GM12878 (cell line): ENCODE data around the gene COPG2. TPM values are rescaled to one million over a fixed set of nuclear protein-coding genes. Genes with fewer than 3 reads are reported as not detected.
"Not testable (repeated sequence)": the region's sequence is repeated elsewhere in the genome, so short reads cannot be mapped to it uniquely, and the experiment has no call there.

Experiments used
- ATAC-seq: fragments of 200-7000 bp; cut with Tn5 transposase; 3 replicates; pipeline ENCODE4 v1.9.1; 2020; ENCODE audit warnings: mild to moderate bottlenecking, moderate library complexity
- BruUV-seq: library from RNA; stranded (reverse); fragments of 400-500 nt; replicated peaks from 2 replicates; lab custom pipeline; 2021; lab: Mats Ljungman, UMichigan
- CTCF ChIA-PET: fragments of 300-600 bp; sonication (Branson Sonifier 250); formaldehyde crosslinking; extraction: SDS; loops from one replicate; lab custom pipeline; 2021; ENCODE audit warnings: inconsistent platforms; lab: Yijun Ruan, JAX
- POLR2A ChIA-PET: fragments of 350-600 bp; formaldehyde crosslinking; extraction: SDS; loops from one replicate; lab custom pipeline; 2021; ENCODE audit warnings: inconsistent platforms; lab: Charles Lee
- RAD21 ChIA-PET: fragments of 300-600 bp; sonication (Branson Sonifier 250); formaldehyde crosslinking; loops from one replicate; lab custom pipeline; 2023; ENCODE audit warnings: antibody characterized with exemption; ENCODE audit not compliant: unreplicated experiment; lab: Charles Lee
- SMC1A ChIA-PET: fragments of 300-600 bp; sonication (Branson Sonifier 250); formaldehyde crosslinking; loops from one replicate; lab custom pipeline; 2023; ENCODE audit not compliant: unreplicated experiment, uncharacterized antibody; lab: Charles Lee
- DNase-seq: peaks from one replicate; pipeline ENCODE4 v3.0.0-alpha.2; 2011; ENCODE audit warnings: low read depth, low spot score
- FAIRE-seq: peaks from 3 replicates; lab custom pipeline; 2011; peaks lifted over from hg19 to GRCh38; lab: Jason Lieb, UNC
- H2AFZ ChIP-seq: 2 replicates; pipeline ENCODE4 v1.6.0; 2011; ENCODE audit warnings: low read depth, low read length, control low read depth; ENCODE audit not compliant: control insufficient read depth
- H3K27ac ChIP-seq: 2 replicates; pipeline ENCODE4 v1.5.1; 2011; ENCODE audit warnings: control low read depth; ENCODE audit not compliant: control insufficient read depth, insufficient read depth
- H3K27me3 ChIP-seq, 2 experiments: replicated peaks in 1 of 2; 2 replicates each; pipeline versions ENCODE4 v1.6.0 to v1.6.1; 2011; ENCODE audit warnings: low read length in 1 of 2; ENCODE audit not compliant: control insufficient read depth in 2 of 2, insufficient read depth in 2 of 2
- H3K36me3 ChIP-seq, 2 experiments: 2 replicates each; pipeline ENCODE4 v1.5.1; 2011; ENCODE audit warnings: low read length in 1 of 2; ENCODE audit not compliant: control insufficient read depth in 2 of 2, insufficient read depth in 2 of 2
- H3K4me1 ChIP-seq: 2 replicates; pipeline ENCODE4 v1.6.1; 2011; ENCODE audit warnings: mild to moderate bottlenecking, low read length, moderate library complexity, mixed read lengths; ENCODE audit not compliant: control insufficient read depth, insufficient read depth
- H3K4me2 ChIP-seq: 2 replicates; pipeline ENCODE4 v1.6.0; 2011; ENCODE audit warnings: control low read depth; ENCODE audit not compliant: control insufficient read depth, insufficient read depth
- H3K4me3 ChIP-seq: fragments of 200-600 bp; sonication (generic); 2 replicates; pipeline ENCODE4 v1.5.1; 2016
- H3K79me2 ChIP-seq: 2 replicates; pipeline ENCODE4 v1.6.0; 2011; ENCODE audit warnings: low read length; ENCODE audit not compliant: control insufficient read depth, insufficient read depth
- H3K9ac ChIP-seq: 2 replicates; pipeline ENCODE4 v1.8.0; 2011; ENCODE audit warnings: low read length, control low read depth, mixed read lengths; ENCODE audit not compliant: control insufficient read depth, insufficient read depth
- H3K9me3 ChIP-seq: replicated peaks from 3 replicates; pipeline ENCODE4 v1.5.1; 2011; ENCODE audit warnings: mild to moderate bottlenecking, low read length; ENCODE audit not compliant: control insufficient read depth, insufficient read depth
- H4K20me1 ChIP-seq: 2 replicates; pipeline ENCODE4 v1.6.0; 2011; ENCODE audit not compliant: control insufficient read depth, insufficient read depth
- BCLAF1 ChIP-seq: fragments of 450-650 bp; IDR thresholded peaks from 2 replicates; pipeline ENCODE4 v1.6.1; 2017; ENCODE audit warnings: antibody characterized with exemption, mild to moderate bottlenecking, moderate library complexity
- KAT2A ChIP-seq: conservative IDR thresholded peaks from 2 replicates; pipeline ENCODE4 v1.6.1; 2011; ENCODE audit warnings: low read depth, low read length; ENCODE audit not compliant: control insufficient read depth
- KDM1A ChIP-seq: fragments of 200-600 bp; sonication (generic); IDR thresholded peaks from 2 replicates; pipeline ENCODE4 v1.6.1; 2016; ENCODE audit warnings: borderline replicate concordance
- MXI1 ChIP-seq: fragments of 150-350 bp; IDR thresholded peaks from 2 replicates; pipeline ENCODE4 v1.6.1; 2011; ENCODE audit warnings: low read depth, mild to moderate bottlenecking, inconsistent platforms, low read length, improper control_type of control experiment
- PAX5 ChIP-seq: IDR thresholded peaks from 2 replicates; pipeline ENCODE4 v1.6.1; 2011; ENCODE audit warnings: low read depth, low read length, borderline replicate concordance
- RCOR1 ChIP-seq: conservative IDR thresholded peaks from 2 replicates; pipeline ENCODE4 v1.6.1; 2012; ENCODE audit warnings: low read depth, low read length, improper control_type of control experiment
- SP1 ChIP-seq: IDR thresholded peaks from one replicate; pipeline ENCODE4 v1.6.1; 2011; ENCODE audit warnings: low read depth, low read length
- ZBED1 ChIP-seq: IDR thresholded peaks from 2 replicates; pipeline ENCODE4 v1.6.1; 2016; ENCODE audit warnings: borderline replicate concordance
- WGBS: methylation state at CpG from one replicate; pipeline ENCODE4 v1.1.6; 2016; ENCODE audit warnings: low lambda C conversion rate; ENCODE audit not compliant: insufficient replicate concordance, insufficient coverage; ENCODE audit errors: missing lambda C conversion rate; 5-methylcytosine and 5-hydroxymethylcytosine counted together
- in situ Hi-C: fragments of 300-500 bp; cut with MboI; formaldehyde crosslinking; loops from 9 replicates; pipeline ENCODE4 v1.14.3; 2018; ENCODE audit warnings: mixed read lengths
- intact Hi-C: fragments of 100-400 bp; cut with micrococcal nuclease; formaldehyde crosslinking; loops from one replicate; pipeline ENCODE4 v1.14.2; 2022; ENCODE audit not compliant: unreplicated experiment
- polyA plus RNA-seq, 11 experiments: library from polyadenylated mRNA; depleted of rRNA in 4 of 11; unstranded in 6 of 11; stranded (reverse) in 5 of 11; fragments of >200 nt; fragmentation: Nextera tagmentation in 4 of 11; fragmentation: Illumina TruSeq in 1 of 11; extraction: Ambion mirVana in 4 of 11; extraction: Trizol in 1 of 11; gene quantifications; 1 replicate in 1 of 11; 2 replicates in 10 of 11; pipeline versions ENCODE4 v1.2.1 to v1.2.3, GENCODE V29; 2011 to 2016; ENCODE audit warnings: inconsistent platforms in 2 of 11, missing spikeins in 2 of 11, low read depth in 1 of 11
- total RNA-seq, 4 experiments: library from RNA; depleted of rRNA in 3 of 4; stranded (reverse); fragments of >200 nt in 3 of 4; fragmentation: Illumina TruSeq in 1 of 4; extraction: Trizol in 1 of 4; gene quantifications; 2 replicates each; pipeline versions ENCODE4 v1.2.1 to v1.2.3, GENCODE V29; 2013 to 2021
- TF ChIP-seq, protein P1 (sequence below): fragments of 450-650 bp; IDR thresholded peaks from 2 replicates; pipeline ENCODE4 v1.6.1; 2017; ENCODE audit warnings: mild to moderate bottlenecking

Gene COPG2
- total and polyA plus RNA-seq, 10 of the 15 experiments (the other 5 are each of a cell fraction or from before 2014, with no cell fraction given) = 3.4 to 37.8 (median 16.7) TPM

DNA sequence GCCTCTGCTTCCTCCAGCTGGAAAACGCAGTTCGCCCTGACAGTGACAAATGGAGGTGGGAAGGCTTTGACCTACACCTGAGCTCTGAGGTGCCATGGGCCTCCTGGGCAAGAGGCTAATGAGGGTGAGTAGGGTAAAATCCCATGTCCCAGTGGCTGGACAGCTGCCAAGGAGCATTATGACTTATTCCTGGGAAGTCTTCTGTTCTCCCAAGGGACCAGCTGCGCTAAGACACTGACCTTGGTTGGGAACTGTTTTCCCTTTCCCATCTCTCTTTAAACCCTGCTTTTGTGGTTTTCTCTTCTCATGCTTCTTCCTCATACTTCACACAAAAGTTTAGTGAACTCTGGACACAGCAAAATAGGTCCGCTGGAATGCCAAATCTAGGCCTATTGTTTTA lies 72.6 kb downstream of the COPG2 start (continued):
- TF ChIP-seq, protein P1, sequence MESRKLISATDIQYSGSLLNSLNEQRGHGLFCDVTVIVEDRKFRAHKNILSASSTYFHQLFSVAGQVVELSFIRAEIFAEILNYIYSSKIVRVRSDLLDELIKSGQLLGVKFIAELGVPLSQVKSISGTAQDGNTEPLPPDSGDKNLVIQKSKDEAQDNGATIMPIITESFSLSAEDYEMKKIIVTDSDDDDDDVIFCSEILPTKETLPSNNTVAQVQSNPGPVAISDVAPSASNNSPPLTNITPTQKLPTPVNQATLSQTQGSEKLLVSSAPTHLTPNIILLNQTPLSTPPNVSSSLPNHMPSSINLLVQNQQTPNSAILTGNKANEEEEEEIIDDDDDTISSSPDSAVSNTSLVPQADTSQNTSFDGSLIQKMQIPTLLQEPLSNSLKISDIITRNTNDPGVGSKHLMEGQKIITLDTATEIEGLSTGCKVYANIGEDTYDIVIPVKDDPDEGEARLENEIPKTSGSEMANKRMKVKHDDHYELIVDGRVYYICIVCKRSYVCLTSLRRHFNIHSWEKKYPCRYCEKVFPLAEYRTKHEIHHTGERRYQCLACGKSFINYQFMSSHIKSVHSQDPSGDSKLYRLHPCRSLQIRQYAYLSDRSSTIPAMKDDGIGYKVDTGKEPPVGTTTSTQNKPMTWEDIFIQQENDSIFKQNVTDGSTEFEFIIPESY = no peak
- TF ChIP-seq SP1 (no peak), KDM1A (no peak), KAT2A (no peak), PAX5 (no peak), ZBED1 (no peak), MXI1 (no peak)

- ChIA-PET POLR2A (no interaction called here), RAD21 (no interaction called here), CTCF (no interaction called here), SMC1A (interaction anchor here (1.3 kb wide), 1 partner anchor 9 kb away, joined by 3 read pairs; no protein-coding TSS in a partner anchor)
- ATAC-seq (no peak), FAIRE-seq (no peak), DNase-seq (no peak)
- no peaks in the 10 kb centered on the region for H3K27me3 ChIP-seq
- H3K9ac ChIP-seq = no peak overlapping the region
- no peak overlapping the region for H3K4me3 ChIP-seq
- WGBS = 100% methylated on average over 1 of the region's 1 CpG
- TF ChIP-seq BCLAF1 (no peak), RCOR1 (no peak)
- H2AFZ ChIP-seq = no peak overlapping the region
- no peaks in the 10 kb centered on the region for H3K36me3 ChIP-seq
- no peaks in the 10 kb centered on the region for H3K79me2 ChIP-seq
- intact Hi-C loops (no loop called here), in situ Hi-C loops (no loop called here)
- no peaks in the 10 kb centered on the region for H3K4me1 ChIP-seq
- H4K20me1 ChIP-seq = no peaks in the 10 kb centered on the region
- no peak overlapping the region for H3K27ac ChIP-seq
- no peak overlapping the region for H3K4me2 ChIP-seq
- no TSS peak for BruUV-seq
- no peaks in the 10 kb centered on the region for H3K9me3 ChIP-seq
These were observed 75.5 kb downstream of the COPG2 start for GRCh38 chr7:130593033-130593432.

GRCh38 chr7:130591464-130591863 lies 77.1 kb downstream of the COPG2 start:
- H3K9me3 ChIP-seq, SMC1A ChIA-PET, H3K36me3 ChIP-seq, H3K27ac ChIP-seq, H3K79me2 ChIP-seq, H3K4me2 ChIP-seq, H3K4me1 ChIP-seq, H3K4me3 ChIP-seq, CTCF ChIA-PET, in situ Hi-C loops, ATAC-seq, POLR2A ChIA-PET, H2AFZ ChIP-seq, intact Hi-C loops, DNase-seq, RAD21 ChIA-PET, FAIRE-seq, H3K27me3 ChIP-seq, BruUV-seq, H4K20me1 ChIP-seq, H3K9ac ChIP-seq: not testable (repeated sequence)
- 100% methylated on average over 7 of the region's 30 CpGs for WGBS
